HG02571 (cell line): Measurements from ENCODE around the gene LRIG3.
"Not testable (repeated sequence)": the region's sequence is repeated elsewhere in the genome, so short reads cannot be mapped to it uniquely, and the experiment has no call there.

Experiments
- ATAC-seq: cut with Tn5 transposase; IDR thresholded peaks from one replicate; pipeline ENCODE4 v1.9.1; 2021; ENCODE audit warnings: mild to moderate bottlenecking, moderate library complexity; ENCODE audit not compliant: unreplicated experiment

LRIG3 gene

GRCh38 chr12:58905422-58905821, 14.9 kb downstream of the LRIG3 start:
- ATAC-seq: no peak

DNA sequence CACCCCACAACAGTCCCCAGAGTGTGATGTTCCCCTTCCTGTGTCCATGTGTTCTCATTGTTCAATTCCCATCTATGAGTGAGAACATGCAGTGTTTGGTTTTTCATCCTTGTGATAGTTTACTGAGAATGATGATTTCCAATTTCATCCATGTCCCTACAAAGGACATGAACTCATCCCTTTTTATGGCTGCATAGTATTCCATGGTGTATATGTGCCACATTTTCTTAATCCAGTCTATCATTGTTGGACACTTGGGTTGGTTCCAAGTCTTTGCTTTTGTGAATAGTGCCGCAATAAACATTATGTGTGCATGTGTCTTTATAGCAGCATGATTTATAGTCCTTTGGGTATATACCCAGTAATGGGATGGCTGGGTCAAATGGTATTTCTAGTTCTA, 17.6 kb downstream of the LRIG3 start:
- not testable (repeated sequence) for ATAC-seq

DNA sequence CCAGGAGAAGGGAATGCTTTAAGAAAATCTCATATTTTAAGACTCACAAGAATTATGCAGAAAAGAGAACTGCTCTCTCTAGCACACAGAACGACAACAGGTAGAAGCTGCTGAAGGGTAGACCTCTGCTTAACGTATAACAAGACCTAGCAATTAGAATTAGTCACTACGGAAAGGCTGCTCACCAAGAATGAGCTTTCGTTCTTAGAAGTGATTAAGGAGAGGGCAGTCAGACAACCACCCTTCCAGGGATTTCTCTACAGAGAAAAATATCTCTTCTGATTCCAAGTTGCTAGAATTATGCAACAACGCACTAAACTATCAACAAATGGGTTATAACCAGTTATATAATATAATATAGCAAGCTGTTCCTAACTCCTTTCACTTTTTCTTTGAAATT, 18.6 kb downstream of the LRIG3 start:
- no peak for ATAC-seq

- ATAC-seq: no peak
Observed at GRCh38 chr12:58897969-58898368, 22.3 kb downstream of the LRIG3 start.

DNA sequence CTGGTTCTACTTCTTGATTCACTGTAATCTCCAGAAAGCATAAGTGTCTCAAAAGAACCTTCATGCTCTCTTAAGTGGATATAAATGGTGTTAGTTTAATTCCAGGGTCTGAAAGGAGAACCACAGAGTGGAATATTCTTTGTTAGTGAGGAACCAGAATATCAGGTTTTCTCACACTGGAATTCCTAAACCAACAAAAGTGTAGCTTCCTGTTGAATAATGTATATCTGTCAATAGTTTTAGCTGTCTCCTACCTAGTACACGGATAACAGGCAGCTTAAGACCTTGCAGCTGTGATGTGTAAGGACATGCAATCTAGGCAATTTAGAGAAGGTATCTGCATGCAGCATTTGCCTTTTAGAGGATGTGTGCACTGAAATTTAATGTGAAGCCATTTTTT, 24.0 kb downstream of the LRIG3 start:
- no peak for ATAC-seq

- no peak for ATAC-seq
Observed at GRCh38 chr12:58895053-58895452, 25.3 kb downstream of the LRIG3 start.

DNA sequence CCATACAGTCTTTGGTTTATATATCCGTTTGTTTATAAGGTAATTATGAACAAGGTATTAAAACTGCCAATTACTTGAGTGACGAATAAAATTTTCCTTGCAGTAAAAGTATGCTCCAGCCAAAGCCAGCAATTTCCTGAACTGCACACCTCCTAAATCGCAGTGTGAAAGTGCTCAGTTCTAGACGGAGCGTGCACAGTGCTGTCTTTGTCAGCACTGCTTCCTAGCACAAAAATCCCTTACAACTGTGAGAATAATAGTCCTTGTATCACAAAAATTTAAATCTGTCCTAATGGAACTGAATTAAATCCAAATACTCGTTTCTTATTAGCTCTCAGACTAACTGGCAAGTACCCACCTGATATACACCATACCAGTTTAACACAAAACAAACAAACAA, 26.3 kb downstream of the LRIG3 start:
- ATAC-seq: no peak

DNA sequence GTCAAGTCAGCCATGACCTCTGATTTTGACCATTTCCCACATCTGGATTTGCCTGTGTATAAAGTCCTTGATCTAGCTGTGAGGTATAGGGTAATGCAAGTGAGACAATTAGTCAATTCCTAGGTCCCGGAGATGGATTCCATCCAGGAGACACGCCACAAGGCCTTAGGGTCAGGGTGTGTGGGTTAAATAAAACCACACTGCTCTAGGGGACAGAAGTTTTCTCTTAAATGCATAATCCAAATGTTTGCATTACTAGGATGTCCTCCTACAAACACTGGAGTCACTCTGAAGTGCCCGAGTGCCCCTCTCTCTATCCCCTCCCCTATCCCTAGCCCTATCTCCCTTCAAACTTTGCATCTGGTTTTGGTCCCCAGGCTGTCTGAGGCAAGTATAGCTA, 26.8 kb downstream of the LRIG3 start:
- ATAC-seq: no peak

- ATAC-seq: no peak
Observed at GRCh38 chr12:58889557-58889956, 30.7 kb downstream of the LRIG3 start.

GRCh38 chr12:58888131-58888783, 32.0 kb downstream of the LRIG3 start:
- ATAC-seq: no peak

DNA sequence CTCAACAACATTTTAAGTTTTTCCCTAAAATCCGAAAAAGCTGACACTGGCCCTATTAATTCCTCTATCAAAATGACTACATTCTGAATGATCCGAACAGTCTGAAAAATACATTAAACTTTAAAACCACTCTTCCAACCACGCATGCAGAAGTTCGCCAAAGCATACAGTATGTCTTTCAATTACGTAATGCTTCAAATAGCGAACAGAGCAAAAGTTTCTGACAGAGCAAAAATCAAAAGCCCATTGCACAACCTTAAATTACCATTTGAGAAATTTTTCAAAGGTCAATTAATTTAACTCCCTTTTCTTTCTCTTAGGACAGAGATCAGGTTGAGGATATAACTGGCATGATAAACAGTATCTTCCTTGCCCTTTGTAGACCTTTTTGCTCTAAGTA, 33.2 kb downstream of the LRIG3 start:
- no peak for ATAC-seq

DNA sequence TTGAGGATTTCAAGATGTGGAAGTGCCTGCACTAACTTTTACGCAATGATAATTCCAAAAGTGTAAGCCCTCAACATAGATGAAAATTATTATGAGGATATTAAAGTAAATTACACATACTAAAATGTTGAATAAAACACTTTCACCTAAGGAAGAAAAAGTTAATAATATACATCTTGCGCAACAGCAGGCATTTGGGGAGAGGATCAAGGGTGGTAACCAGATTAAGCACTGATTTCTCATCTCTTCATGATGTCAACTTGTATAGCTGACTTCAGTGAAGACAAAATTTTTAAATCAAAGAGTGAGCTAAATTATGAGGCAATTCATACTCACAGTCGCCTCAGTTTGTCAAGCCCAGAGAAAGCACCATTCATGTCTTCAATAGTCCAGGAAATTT, 33.8 kb downstream of the LRIG3 start:
- ATAC-seq: no peak

DNA sequence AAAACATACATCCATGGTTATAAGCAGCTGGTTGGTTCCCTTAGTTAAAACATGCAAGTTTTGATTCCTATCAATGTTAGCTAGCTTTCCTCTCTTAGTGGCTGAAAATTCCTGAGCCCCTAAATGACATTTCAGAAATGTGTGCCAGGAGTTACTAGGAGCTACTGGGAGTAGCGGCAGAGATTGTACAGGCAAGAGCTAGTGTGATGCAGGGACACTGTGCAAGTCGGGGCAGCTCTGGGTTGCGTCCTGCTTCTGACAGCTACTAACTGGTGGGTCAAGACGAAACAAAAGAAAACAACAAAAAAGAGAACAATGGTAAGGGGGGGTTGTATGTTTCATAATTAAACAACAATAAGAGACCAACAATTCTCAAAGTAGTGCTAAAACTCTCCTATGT, 35.4 kb downstream of the LRIG3 start:
- ATAC-seq: no peak

DNA sequence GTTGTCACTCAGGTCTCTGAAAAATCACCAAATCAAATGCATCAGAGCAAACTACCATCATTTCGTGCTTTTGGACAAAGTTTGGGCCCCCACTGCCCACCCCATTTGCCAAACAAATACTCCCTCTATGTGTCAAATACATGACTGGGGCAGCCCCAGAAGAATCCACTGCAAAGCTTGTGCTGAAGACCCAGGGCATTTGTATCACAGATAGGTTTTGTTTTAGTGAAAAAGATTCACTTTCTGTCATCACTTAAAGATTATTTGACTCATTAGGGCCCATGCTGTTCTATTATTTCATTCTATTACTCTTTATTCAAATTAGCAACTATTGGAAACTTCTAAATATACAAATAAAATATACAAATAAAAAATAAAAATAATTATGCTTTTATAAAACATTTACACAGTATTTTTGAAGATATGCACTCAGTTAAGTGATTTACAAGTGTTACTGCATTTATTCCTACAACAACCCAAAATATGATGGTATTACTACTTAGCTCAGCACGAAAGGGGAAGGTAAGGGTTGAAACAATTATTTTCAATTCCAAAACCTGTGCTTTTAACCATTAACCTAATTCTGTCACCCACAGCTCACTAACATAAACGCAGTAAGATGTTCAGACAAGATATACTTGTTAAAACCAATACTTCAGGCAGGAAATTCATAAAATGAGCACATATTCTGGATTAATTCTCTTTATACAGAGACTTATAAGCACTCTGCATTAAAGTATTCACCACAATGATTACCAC, 36.5 kb downstream of the LRIG3 start:
- no peak for ATAC-seq

- ATAC-seq: no peak
Observed at GRCh38 chr12:58882826-58883225, 37.5 kb downstream of the LRIG3 start.

GRCh38 chr12:58881816-58882215, 38.5 kb downstream of the LRIG3 start:
- ATAC-seq: no peak

GRCh38 chr12:58880639-58881038, 39.7 kb downstream of the LRIG3 start:
- ATAC-seq: no peak

DNA sequence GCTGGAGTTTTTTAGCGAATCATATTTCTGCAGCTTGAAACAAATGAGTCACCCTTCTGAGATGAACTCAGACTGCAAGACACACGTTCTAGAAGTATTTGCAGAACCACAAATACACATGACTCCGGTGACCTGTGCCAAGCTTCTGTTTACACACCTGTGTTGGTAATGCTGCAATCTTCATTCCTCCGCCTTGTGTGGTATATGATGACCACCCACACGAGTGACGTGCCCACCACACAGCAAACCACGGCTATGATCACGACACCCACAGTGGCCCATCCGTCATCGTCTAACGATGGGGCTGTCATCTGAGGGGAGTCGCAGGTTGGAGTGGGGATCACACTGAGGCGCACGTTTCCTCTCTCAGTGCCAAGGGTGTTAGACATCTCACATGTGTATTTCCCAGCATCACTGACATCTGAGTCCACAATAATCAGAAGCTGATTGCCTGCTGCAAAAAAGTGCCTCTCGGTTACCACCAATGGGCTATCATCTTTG, 43.0 kb downstream of the LRIG3 start:
- no peak for ATAC-seq

DNA sequence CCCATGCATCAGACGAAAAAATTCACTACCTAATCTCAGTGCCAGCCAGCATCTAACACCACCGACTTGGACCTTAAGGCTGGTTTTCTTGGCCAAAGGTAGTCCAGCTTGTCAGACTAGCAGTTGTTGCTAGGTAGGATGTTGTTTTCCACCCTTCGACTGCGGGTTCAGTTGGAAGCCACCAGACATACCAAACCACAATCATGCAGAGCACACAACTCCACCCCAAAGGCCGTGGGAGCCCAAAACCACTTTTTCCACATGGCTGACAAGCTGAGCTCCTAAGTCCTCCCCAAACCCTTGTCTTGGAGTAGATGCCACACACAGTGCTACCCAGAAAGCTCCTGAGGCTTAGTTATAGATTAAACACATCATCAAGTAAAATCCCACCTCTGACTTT, 46.8 kb downstream of the LRIG3 start:
- no peak for ATAC-seq

- ATAC-seq: no peak
Observed at GRCh38 chr12:58871556-58871955, 48.7 kb downstream of the LRIG3 start.

GRCh38 chr12:58870595-58870994, 49.7 kb downstream of the LRIG3 start:
- ATAC-seq: no peak

DNA sequence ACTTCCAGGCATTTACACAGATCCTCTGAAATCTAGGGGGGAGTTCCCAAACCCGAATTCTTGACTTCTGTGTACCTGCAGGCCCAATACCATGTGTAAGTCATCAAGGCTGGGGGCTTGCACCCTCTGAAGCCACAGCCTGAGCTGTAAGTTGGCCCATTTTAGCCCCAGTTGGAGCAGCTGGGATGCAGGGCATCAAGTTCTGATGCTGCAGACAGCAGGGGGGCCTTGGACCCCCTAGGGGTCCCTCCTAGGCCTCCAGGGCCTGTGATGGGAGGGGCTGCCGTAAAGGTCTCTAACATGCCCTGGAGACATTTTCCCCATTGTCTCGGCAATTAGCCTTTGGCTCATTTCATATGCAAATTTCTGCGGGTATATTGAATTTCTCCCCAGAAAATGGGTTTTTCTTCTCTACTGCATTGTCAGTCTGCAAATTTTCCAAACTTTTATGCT, 59.5 kb downstream of the LRIG3 start:
- ATAC-seq: no peak
